Measurements from ENCODE around the gene ZSWIM9. TPM values are rescaled to one million over a fixed set of nuclear protein-coding genes. Genes with fewer than 3 reads are reported as not detected.

ZSWIM9 gene
- total RNA-seq, 1 donor from 2014 or later: 11.8 TPM

GRCh38 chr19:48247212-48247611 is 76.7 kb downstream of the ZSWIM9 start:
- Mint-ChIP-seq H3K27ac (no peak overlapping the region), H3K27me3 (no peaks in the 10 kb centered on the region), H3K4me1 (ENCODE audit: low read depth) (peaks cover 5% of the 10 kb centered on the region)

More at GRCh38 chr19:48247212-48247611, 76.7 kb downstream of the ZSWIM9 start:
- no peak overlapping the region for H3K4me3 Mint-ChIP-seq (ENCODE audit: low read depth)
- DNase-seq (ENCODE audit: low spot score, unreplicated experiment): no peak
- TF ChIP-seq, protein P1, sequence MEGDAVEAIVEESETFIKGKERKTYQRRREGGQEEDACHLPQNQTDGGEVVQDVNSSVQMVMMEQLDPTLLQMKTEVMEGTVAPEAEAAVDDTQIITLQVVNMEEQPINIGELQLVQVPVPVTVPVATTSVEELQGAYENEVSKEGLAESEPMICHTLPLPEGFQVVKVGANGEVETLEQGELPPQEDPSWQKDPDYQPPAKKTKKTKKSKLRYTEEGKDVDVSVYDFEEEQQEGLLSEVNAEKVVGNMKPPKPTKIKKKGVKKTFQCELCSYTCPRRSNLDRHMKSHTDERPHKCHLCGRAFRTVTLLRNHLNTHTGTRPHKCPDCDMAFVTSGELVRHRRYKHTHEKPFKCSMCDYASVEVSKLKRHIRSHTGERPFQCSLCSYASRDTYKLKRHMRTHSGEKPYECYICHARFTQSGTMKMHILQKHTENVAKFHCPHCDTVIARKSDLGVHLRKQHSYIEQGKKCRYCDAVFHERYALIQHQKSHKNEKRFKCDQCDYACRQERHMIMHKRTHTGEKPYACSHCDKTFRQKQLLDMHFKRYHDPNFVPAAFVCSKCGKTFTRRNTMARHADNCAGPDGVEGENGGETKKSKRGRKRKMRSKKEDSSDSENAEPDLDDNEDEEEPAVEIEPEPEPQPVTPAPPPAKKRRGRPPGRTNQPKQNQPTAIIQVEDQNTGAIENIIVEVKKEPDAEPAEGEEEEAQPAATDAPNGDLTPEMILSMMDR (IDR thresholded peaks at IDR 0.05; ENCODE audit: unreplicated experiment): no peak
- peaks cover 11% of the 10 kb centered on the region for H3K36me3 Mint-ChIP-seq (ENCODE audit: insufficient read depth)
- H3K9me3 Mint-ChIP-seq (ENCODE audit: low read depth): no peaks in the 10 kb centered on the region

Other genes with a start within 250 kb of the ZSWIM9 start
- gene BSPH1, start 178.5 kb upstream of the ZSWIM9 start, total RNA-seq: not detected in 2 replicates
- not detected in 2 replicates for gene ELSPBP1, start 176.0 kb upstream of the ZSWIM9 start, total RNA-seq
- gene CABP5, start 126.6 kb upstream of the ZSWIM9 start, total RNA-seq: not detected in 2 replicates
- 0.26 and 0.93 TPM in 2 replicates for gene PLA2G4C, start 59.9 kb upstream of the ZSWIM9 start, total RNA-seq
- 90.4 and 91.0 TPM in 2 replicates for gene LIG1, start 336 bp upstream of the ZSWIM9 start, total RNA-seq
- 60.9 and 64.6 TPM in 2 replicates for gene CARD8, start 85.2 kb downstream of the ZSWIM9 start, total RNA-seq
- 7.4 and 7.9 TPM in 2 replicates for gene ZNF114, start 99.4 kb downstream of the ZSWIM9 start, total RNA-seq
- gene EMP3, start 154.9 kb downstream of the ZSWIM9 start, total RNA-seq: 2.9 and 3.8 TPM in 2 replicates
- gene TMEM143, start 193.3 kb downstream of the ZSWIM9 start, total RNA-seq: 9.5 and 10.3 TPM in 2 replicates
- gene SYNGR4, start 193.7 kb downstream of the ZSWIM9 start, total RNA-seq: not detected in 2 replicates
- 207 and 213 TPM in 2 replicates for gene KDELR1, start 220.9 kb downstream of the ZSWIM9 start, total RNA-seq
- gene GRIN2D, start 223.0 kb downstream of the ZSWIM9 start, total RNA-seq: 0.22 and 0.34 TPM in 2 replicates